Measurements from ENCODE around the gene OR2K2. TPM values are rescaled to one million over a fixed set of nuclear protein-coding genes. Genes with fewer than 3 reads are reported as not detected.

OR2K2 gene
- polyA plus RNA-seq, 1 donor from 2014 or later, result 0.68 TPM

GRCh38 chr9:111298731-111299598 is 31.1 kb downstream of the OR2K2 start:
- H3K4me3 ChIP-seq (ENCODE audit: low read length), result no peak overlapping the region
- H3K9me3 ChIP-seq (ENCODE audit: low read length), result no peaks in the 10 kb centered on the region

GRCh38 chr9:111298111-111298510 is 31.9 kb downstream of the OR2K2 start:
- Histone ChIP-seq H3K4me2 (ENCODE audit: low read length) (no peak overlapping the region), H2AFZ (ENCODE audit: low read depth, low read length) (no peak overlapping the region), H4K20me1 (ENCODE audit: insufficient read depth) (no peaks in the 10 kb centered on the region), H3K27ac (ENCODE audit: low read length) (no peak overlapping the region), H3K9me3 (ENCODE audit: low read length) (no peaks in the 10 kb centered on the region), H3K79me2 (replicated peaks; ENCODE audit: insufficient read depth, low read length) (no peaks in the 10 kb centered on the region), H3F3A (ENCODE audit: insufficient read depth, low read length, poor library complexity, severe bottlenecking) (no peaks in the 10 kb centered on the region), H3K4me3 (ENCODE audit: low read length) (no peak overlapping the region), H3K27me3 (ENCODE audit: insufficient read depth, low read depth, low read length) (no peaks in the 10 kb centered on the region), H3K9me2 (ENCODE audit: insufficient read depth, low read length) (no peaks in the 10 kb centered on the region), H3K9ac (ENCODE audit: low read length) (no peak overlapping the region), H3K36me3 (ENCODE audit: insufficient read depth, low read length) (no peaks in the 10 kb centered on the region)
- no peak for TF ChIP-seq EP300 (conservative IDR thresholded peaks at IDR 0.05; ENCODE audit: poor library complexity, severe bottlenecking)
- TF ChIP-seq MXI1 (conservative IDR thresholded peaks at IDR 0.05; ENCODE audit: poor library complexity, severe bottlenecking), result no peak
- TF ChIP-seq TAF1 (IDR thresholded peaks at IDR 0.05; ENCODE audit: low read depth), result no peak
- no peak for TF ChIP-seq POLR2AphosphoS5 (IDR thresholded peaks at IDR 0.05)

More at GRCh38 chr9:111298731-111299598, 31.1 kb downstream of the OR2K2 start:
- Histone ChIP-seq H3F3A (ENCODE audit: insufficient read depth, low read length, poor library complexity, severe bottlenecking) (no peaks in the 10 kb centered on the region), H3K27me3 (ENCODE audit: insufficient read depth, low read depth, low read length) (no peaks in the 10 kb centered on the region), H3K36me3 (ENCODE audit: insufficient read depth, low read length) (no peaks in the 10 kb centered on the region), H4K20me1 (ENCODE audit: insufficient read depth) (no peaks in the 10 kb centered on the region), H3K9ac (ENCODE audit: low read length) (no peak overlapping the region), H3K9me2 (ENCODE audit: insufficient read depth, low read length) (no peaks in the 10 kb centered on the region), H3K79me2 (replicated peaks; ENCODE audit: insufficient read depth, low read length) (no peaks in the 10 kb centered on the region), H3K27ac (ENCODE audit: low read length) (no peak overlapping the region), H2AFZ (ENCODE audit: low read depth, low read length) (no peak overlapping the region), H3K4me2 (ENCODE audit: low read length) (peak overlapping the region; percentile 8)
- TF ChIP-seq MXI1 (conservative IDR thresholded peaks at IDR 0.05; ENCODE audit: poor library complexity, severe bottlenecking), result no peak
- TF ChIP-seq RAD21 (conservative IDR thresholded peaks at IDR 0.05), result peak; percentile 97
- peak; percentile 92 for TF ChIP-seq SMC3 (conservative IDR thresholded peaks at IDR 0.05; ENCODE audit: poor library complexity)
- TF ChIP-seq CTCF (IDR thresholded peaks at IDR 0.05; ENCODE audit: poor library complexity, severe bottlenecking), result peak; percentile 92

- no peak overlapping the region for H3K4me2 ChIP-seq (ENCODE audit: low read length)
- H3K27me3 ChIP-seq (ENCODE audit: insufficient read depth, low read depth, low read length), result no peaks in the 10 kb centered on the region
- H3K27ac ChIP-seq (ENCODE audit: low read length), result no peak overlapping the region
- H3K9ac ChIP-seq (ENCODE audit: low read length), result no peak overlapping the region
- no peak for TF ChIP-seq EP300 (conservative IDR thresholded peaks at IDR 0.05; ENCODE audit: poor library complexity, severe bottlenecking)
- no peak for TF ChIP-seq REST (IDR thresholded peaks at IDR 0.05; ENCODE audit: borderline replicate concordance)
- no peak for TF ChIP-seq RAD21 (conservative IDR thresholded peaks at IDR 0.05)
- TF ChIP-seq EZH2 (IDR thresholded peaks at IDR 0.05; ENCODE audit: borderline replicate concordance, insufficient read depth, low read length, poor library complexity, severe bottlenecking), result no peak
- TF ChIP-seq TAF1 (IDR thresholded peaks at IDR 0.05; ENCODE audit: low read depth), result no peak
- no peak for TF ChIP-seq CTCF (IDR thresholded peaks at IDR 0.05; ENCODE audit: poor library complexity, severe bottlenecking)
- no peak for TF ChIP-seq POLR2AphosphoS5 (IDR thresholded peaks at IDR 0.05)
- no peak for TF ChIP-seq MXI1 (conservative IDR thresholded peaks at IDR 0.05; ENCODE audit: poor library complexity, severe bottlenecking)
- TF ChIP-seq SMC3 (conservative IDR thresholded peaks at IDR 0.05; ENCODE audit: poor library complexity), result no peak
- H3K36me3 ChIP-seq (ENCODE audit: insufficient read depth, low read length), result no peaks in the 10 kb centered on the region
- no peak overlapping the region for H3K4me3 ChIP-seq (ENCODE audit: low read length)
- no peaks in the 10 kb centered on the region for H3K79me2 ChIP-seq (replicated peaks; ENCODE audit: insufficient read depth, low read length)
- H4K20me1 ChIP-seq (ENCODE audit: insufficient read depth), result no peaks in the 10 kb centered on the region
- no peak overlapping the region for H2AFZ ChIP-seq (ENCODE audit: low read depth, low read length)
- no peaks in the 10 kb centered on the region for H3K9me3 ChIP-seq (ENCODE audit: low read length)
- H3K9me2 ChIP-seq (ENCODE audit: insufficient read depth, low read length), result no peaks in the 10 kb centered on the region
- no peaks in the 10 kb centered on the region for H3F3A ChIP-seq (ENCODE audit: insufficient read depth, low read length, poor library complexity, severe bottlenecking)
These were observed 32.8 kb downstream of the OR2K2 start for GRCh38 chr9:111297066-111297824.

Data from neural cell (in vitro differentiated cells).